HL-60 (cell line): ENCODE measurements around the gene PCDHAC1.

Experiments
- POLR2AphosphoS5 ChIP-seq: IDR thresholded peaks from 2 replicates; pipeline ENCODE4 v1.6.1; 2012; ENCODE audit warnings: low read depth
- SPI1 ChIP-seq: IDR thresholded peaks from 2 replicates; pipeline ENCODE4 v1.6.1; 2012; ENCODE audit warnings: low read depth, mild to moderate bottlenecking, borderline replicate concordance
- TF ChIP-seq, protein P1 (sequence below): IDR thresholded peaks from one replicate; pipeline ENCODE4 v1.5.1; 2011; ENCODE audit warnings: low read length, control low read depth, inconsistent platforms; ENCODE audit not compliant: insufficient read depth
- TF ChIP-seq, protein P2 (sequence below): IDR thresholded peaks from 2 replicates; pipeline ENCODE4 v1.6.1; 2012; ENCODE audit warnings: low read depth; ENCODE audit not compliant: insufficient replicate concordance

DNA sequence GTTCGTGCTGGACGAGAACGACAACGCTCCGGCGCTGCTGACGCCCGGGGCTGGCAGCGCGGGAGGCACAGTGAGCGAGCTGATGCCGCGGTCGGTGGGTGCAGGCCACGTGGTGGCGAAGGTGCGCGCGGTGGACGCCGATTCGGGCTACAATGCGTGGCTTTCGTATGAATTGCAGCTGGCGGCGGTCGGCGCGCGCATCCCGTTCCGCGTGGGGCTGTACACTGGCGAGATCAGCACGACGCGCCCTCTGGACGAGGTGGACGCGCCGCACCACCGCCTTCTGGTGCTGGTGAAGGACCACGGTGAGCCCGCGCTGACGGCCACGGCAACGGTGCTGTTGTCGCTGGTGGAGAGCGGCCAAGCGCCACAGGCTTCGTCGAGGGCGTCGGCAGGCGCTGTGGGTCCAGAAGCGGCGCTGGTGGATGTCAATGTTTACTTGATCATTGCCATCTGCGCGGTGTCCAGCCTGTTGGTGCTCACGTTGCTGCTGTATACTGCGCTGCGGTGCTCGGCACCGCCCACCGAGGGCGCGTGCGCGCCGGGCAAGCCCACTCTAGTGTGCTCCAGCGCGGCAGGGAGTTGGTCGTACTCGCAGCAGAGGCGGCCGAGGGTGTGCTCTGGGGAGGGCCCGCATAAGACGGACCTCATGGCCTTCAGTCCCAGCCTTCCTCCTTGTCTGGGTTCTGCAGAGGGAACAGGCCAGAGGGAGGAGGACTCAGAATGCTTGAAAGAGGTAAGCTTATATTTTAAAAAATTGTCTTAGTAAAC, 42.0 kb upstream of the PCDHAC1 start:
- TF ChIP-seq, protein P1, sequence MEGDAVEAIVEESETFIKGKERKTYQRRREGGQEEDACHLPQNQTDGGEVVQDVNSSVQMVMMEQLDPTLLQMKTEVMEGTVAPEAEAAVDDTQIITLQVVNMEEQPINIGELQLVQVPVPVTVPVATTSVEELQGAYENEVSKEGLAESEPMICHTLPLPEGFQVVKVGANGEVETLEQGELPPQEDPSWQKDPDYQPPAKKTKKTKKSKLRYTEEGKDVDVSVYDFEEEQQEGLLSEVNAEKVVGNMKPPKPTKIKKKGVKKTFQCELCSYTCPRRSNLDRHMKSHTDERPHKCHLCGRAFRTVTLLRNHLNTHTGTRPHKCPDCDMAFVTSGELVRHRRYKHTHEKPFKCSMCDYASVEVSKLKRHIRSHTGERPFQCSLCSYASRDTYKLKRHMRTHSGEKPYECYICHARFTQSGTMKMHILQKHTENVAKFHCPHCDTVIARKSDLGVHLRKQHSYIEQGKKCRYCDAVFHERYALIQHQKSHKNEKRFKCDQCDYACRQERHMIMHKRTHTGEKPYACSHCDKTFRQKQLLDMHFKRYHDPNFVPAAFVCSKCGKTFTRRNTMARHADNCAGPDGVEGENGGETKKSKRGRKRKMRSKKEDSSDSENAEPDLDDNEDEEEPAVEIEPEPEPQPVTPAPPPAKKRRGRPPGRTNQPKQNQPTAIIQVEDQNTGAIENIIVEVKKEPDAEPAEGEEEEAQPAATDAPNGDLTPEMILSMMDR, result no peak
- TF ChIP-seq, protein P2, sequence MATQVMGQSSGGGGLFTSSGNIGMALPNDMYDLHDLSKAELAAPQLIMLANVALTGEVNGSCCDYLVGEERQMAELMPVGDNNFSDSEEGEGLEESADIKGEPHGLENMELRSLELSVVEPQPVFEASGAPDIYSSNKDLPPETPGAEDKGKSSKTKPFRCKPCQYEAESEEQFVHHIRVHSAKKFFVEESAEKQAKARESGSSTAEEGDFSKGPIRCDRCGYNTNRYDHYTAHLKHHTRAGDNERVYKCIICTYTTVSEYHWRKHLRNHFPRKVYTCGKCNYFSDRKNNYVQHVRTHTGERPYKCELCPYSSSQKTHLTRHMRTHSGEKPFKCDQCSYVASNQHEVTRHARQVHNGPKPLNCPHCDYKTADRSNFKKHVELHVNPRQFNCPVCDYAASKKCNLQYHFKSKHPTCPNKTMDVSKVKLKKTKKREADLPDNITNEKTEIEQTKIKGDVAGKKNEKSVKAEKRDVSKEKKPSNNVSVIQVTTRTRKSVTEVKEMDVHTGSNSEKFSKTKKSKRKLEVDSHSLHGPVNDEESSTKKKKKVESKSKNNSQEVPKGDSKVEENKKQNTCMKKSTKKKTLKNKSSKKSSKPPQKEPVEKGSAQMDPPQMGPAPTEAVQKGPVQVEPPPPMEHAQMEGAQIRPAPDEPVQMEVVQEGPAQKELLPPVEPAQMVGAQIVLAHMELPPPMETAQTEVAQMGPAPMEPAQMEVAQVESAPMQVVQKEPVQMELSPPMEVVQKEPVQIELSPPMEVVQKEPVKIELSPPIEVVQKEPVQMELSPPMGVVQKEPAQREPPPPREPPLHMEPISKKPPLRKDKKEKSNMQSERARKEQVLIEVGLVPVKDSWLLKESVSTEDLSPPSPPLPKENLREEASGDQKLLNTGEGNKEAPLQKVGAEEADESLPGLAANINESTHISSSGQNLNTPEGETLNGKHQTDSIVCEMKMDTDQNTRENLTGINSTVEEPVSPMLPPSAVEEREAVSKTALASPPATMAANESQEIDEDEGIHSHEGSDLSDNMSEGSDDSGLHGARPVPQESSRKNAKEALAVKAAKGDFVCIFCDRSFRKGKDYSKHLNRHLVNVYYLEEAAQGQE, result no peak
- TF ChIP-seq POLR2AphosphoS5 (no peak), SPI1 (no peak)
